ENCODE data around the gene NCKAP5. TPM values are rescaled to one million over a fixed set of nuclear protein-coding genes. Genes with fewer than 3 reads are reported as not detected.

NCKAP5 gene
- total RNA-seq, 1 donor from 2014 or later = 8.8 TPM

GRCh38 chr2:133532919-133533318 is 35.3 kb downstream of the NCKAP5 start:
- no peak for TF ChIP-seq POLR2A (IDR thresholded peaks at IDR 0.05)
- Histone ChIP-seq H3K36me3 (no peaks in the 10 kb centered on the region), H3K27me3 (no peaks in the 10 kb centered on the region), H3K4me3 (no peak overlapping the region), H3K4me1 (no peaks in the 10 kb centered on the region), H3K9me3 (no peaks in the 10 kb centered on the region), H3K27ac (no peak overlapping the region)
- DNase-seq (ENCODE audit: extremely low spot score in 2 of 2) = no peak
- intact Hi-C loops (cut with DNase I) = no loop called here

DNA sequence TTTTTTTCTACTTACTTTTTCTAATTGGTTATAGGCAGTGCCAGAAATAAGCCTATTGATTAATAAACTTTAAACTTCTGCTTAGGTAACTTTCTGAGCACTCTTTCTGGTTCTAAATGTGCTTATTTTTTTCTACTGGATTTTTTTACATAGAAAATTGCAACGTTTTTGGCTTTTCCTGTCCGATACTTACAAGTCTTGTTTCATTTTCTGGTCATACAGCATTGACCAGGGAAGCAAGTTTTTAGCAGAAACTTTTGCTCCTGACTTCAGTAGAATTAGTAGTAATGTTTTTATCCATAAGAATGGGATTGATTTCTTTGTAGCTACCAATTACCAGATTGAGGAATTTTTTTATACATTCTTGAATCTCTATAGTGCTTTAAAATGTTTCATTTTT is 36.9 kb downstream of the NCKAP5 start:
- intact Hi-C loops (cut with DNase I) = no loop called here
- TF ChIP-seq POLR2A (IDR thresholded peaks at IDR 0.05) (no peak), POLR2AphosphoS5 (IDR thresholded peaks at IDR 0.05; ENCODE audit: insufficient read depth in 1 of 2, low read depth in 1 of 2) (no peak)
- TF ChIP-seq, protein P1, sequence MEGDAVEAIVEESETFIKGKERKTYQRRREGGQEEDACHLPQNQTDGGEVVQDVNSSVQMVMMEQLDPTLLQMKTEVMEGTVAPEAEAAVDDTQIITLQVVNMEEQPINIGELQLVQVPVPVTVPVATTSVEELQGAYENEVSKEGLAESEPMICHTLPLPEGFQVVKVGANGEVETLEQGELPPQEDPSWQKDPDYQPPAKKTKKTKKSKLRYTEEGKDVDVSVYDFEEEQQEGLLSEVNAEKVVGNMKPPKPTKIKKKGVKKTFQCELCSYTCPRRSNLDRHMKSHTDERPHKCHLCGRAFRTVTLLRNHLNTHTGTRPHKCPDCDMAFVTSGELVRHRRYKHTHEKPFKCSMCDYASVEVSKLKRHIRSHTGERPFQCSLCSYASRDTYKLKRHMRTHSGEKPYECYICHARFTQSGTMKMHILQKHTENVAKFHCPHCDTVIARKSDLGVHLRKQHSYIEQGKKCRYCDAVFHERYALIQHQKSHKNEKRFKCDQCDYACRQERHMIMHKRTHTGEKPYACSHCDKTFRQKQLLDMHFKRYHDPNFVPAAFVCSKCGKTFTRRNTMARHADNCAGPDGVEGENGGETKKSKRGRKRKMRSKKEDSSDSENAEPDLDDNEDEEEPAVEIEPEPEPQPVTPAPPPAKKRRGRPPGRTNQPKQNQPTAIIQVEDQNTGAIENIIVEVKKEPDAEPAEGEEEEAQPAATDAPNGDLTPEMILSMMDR (IDR thresholded peaks at IDR 0.05) = no peak

DNA sequence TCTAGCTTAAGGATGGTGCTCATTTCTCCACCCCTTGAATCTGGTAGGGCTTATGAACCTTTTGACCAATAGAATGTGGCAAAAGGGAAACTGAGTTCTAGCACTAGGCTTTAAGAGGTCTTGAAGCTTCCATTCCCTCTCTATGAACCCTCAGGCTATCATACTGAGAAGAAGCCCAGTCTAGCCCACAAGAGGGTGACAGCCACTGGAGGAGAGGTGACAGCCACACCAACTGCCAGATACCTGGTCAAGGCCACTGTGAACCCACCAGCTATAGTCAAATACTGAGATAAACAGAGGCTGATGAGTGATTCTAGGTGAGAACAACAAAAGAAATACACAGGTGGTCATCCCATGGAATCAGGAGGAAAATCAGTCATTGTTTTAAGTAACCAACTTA is 37.6 kb downstream of the NCKAP5 start:
- Histone ChIP-seq H3K27me3 (no peaks in the 10 kb centered on the region), H3K36me3 (no peaks in the 10 kb centered on the region), H3K27ac (no peak overlapping the region), H3K4me1 (no peaks in the 10 kb centered on the region), H3K4me3 (no peak overlapping the region), H3K9me3 (no peaks in the 10 kb centered on the region)
- TF ChIP-seq POLR2A (IDR thresholded peaks at IDR 0.05) (no peak), POLR2AphosphoS5 (IDR thresholded peaks at IDR 0.05; ENCODE audit: insufficient read depth in 1 of 2, low read depth in 1 of 2) (no peak)
- TF ChIP-seq, protein P1 (IDR thresholded peaks at IDR 0.05) = no peak
- no peak for DNase-seq (ENCODE audit: extremely low spot score in 2 of 2)
- intact Hi-C loops (cut with DNase I) = no loop called here

More for the DNA sequence above, 36.9 kb downstream of the NCKAP5 start:
- Histone ChIP-seq H3K4me1 (no peaks in the 10 kb centered on the region), H3K27ac (no peak overlapping the region), H3K4me3 (no peak overlapping the region), H3K27me3 (no peaks in the 10 kb centered on the region), H3K9me3 (no peaks in the 10 kb centered on the region), H3K36me3 (no peaks in the 10 kb centered on the region)
- no peak for DNase-seq (ENCODE audit: extremely low spot score in 2 of 2)

DNA sequence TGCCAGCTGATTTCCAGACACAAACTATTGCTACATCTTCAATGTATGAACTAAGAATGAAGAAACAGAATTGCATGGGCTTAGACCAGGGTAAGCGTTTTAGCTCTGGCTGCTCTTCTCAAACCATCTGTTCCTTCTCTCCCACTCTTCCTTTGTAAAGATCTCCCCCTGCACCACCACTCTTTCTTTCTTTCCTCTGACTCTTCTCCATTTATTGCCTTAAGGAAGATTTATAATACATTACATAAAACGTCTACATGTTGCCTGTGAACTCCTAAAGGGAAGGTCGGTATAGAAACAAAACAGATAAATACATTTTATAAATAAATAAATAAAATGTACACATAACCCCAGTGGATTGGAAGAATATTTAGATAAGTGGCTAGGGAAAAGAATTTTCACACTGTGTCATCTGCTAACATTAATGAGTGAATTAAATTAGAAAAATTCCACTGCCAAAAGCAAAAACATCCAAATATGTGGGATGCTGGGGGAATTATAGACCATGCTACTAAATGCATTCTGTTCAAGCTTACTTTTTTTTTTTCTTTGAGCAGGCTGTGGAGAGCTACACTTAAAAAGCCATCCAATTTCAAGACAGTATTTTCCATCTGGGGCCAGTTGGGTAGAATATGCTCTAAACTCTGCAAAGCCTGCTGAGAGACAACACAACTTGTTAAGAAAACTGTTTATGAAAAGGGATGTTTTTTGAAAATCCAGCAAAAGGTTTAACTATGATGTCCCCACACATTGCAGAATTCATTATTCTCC is 41.5 kb downstream of the NCKAP5 start:
- H3K36me3 ChIP-seq = no peaks in the 10 kb centered on the region
- intact Hi-C loops (cut with DNase I) = no loop called here

GRCh38 chr2:133525613-133526529 is 42.4 kb downstream of the NCKAP5 start:
- intact Hi-C loops (cut with DNase I) = no loop called here
- H3K36me3 ChIP-seq = no peaks in the 10 kb centered on the region
- H3K4me3 ChIP-seq = no peak overlapping the region
- no peaks in the 10 kb centered on the region for H3K27me3 ChIP-seq
- DNase-seq (ENCODE audit: extremely low spot score in 2 of 2) = no peak
- no peak overlapping the region for H3K27ac ChIP-seq
- no peak for TF ChIP-seq POLR2A (IDR thresholded peaks at IDR 0.05)
- TF ChIP-seq, protein P1 (IDR thresholded peaks at IDR 0.05) = no peak
- TF ChIP-seq POLR2AphosphoS5 (IDR thresholded peaks at IDR 0.05; ENCODE audit: insufficient read depth in 1 of 2, low read depth in 1 of 2) = no peak
- H3K9me3 ChIP-seq = no peaks in the 10 kb centered on the region
- no peaks in the 10 kb centered on the region for H3K4me1 ChIP-seq

More for the DNA sequence above, 41.5 kb downstream of the NCKAP5 start:
- Histone ChIP-seq H3K9me3 (no peaks in the 10 kb centered on the region), H3K27ac (no peak overlapping the region), H3K4me1 (no peaks in the 10 kb centered on the region), H3K4me3 (no peak overlapping the region), H3K27me3 (no peaks in the 10 kb centered on the region)
- no peak for DNase-seq (ENCODE audit: extremely low spot score in 2 of 2)
- TF ChIP-seq POLR2A (IDR thresholded peaks at IDR 0.05) = no peak
- TF ChIP-seq POLR2AphosphoS5 (IDR thresholded peaks at IDR 0.05; ENCODE audit: insufficient read depth in 1 of 2, low read depth in 1 of 2) = no peak
- TF ChIP-seq, protein P1 (IDR thresholded peaks at IDR 0.05) = no peak

Data from vagina (tissue), 2 donors.